Peyer's patch (tissue), 4 donors: ENCODE data around the gene GNAO1. TPM values are rescaled to one million over a fixed set of nuclear protein-coding genes. Genes with fewer than 3 reads are reported as not detected.

Experiments
- DNase-seq, 3 donors: peaks; one replicate each; pipeline ENCODE4 v3.0.0-alpha.2; 2017 to 2019
- H3K27ac ChIP-seq, 4 donors: fragments of 200-600 bp; sonication (generic); one replicate each; pipeline ENCODE4 v1.5.1; 2016 to 2019
- H3K27me3 ChIP-seq, 2 donors: fragments of 200-600 bp; sonication (generic); one replicate each; pipeline ENCODE4 v1.5.1; 2019
- H3K36me3 ChIP-seq, 3 donors: fragments of 200-600 bp; sonication (generic); one replicate each; pipeline ENCODE4 v1.5.1; 2016 to 2019
- H3K4me1 ChIP-seq, 4 donors: fragments of 200-600 bp; sonication (generic); one replicate each; pipeline ENCODE4 v1.5.1; 2016 to 2019
- H3K4me3 ChIP-seq, 4 donors: fragments of 200-600 bp; sonication (generic); 1 replicate in 3 of 4; 2 replicates in 1 of 4; pipeline ENCODE4 v1.5.1; 2016 to 2019; ENCODE audit warnings: mild to moderate bottlenecking in 1 of 4
- H3K9me3 ChIP-seq, 4 donors: fragments of 200-600 bp; sonication (generic); one replicate each; pipeline ENCODE4 v1.5.1; 2016 to 2019; ENCODE audit warnings: mild to moderate bottlenecking in 1 of 4
- CTCF ChIP-seq, 6 experiments: fragments of 450-650 bp in 4 of 6; fragments of 200-600 bp in 2 of 6; sonication (generic) in 1 of 6; IDR thresholded peaks; one replicate each; pipeline ENCODE4 v1.5.1; 2017 to 2019; ENCODE audit warnings: antibody characterized with exemption in 6 of 6, mild to moderate bottlenecking in 3 of 6, moderate library complexity in 1 of 6
- POLR2A ChIP-seq, 2 donors: fragments of 450-650 bp; IDR thresholded peaks; one replicate each; pipeline ENCODE4 v1.5.1; 2017; ENCODE audit warnings: antibody characterized with exemption in 2 of 2, mild to moderate bottlenecking in 2 of 2, moderate library complexity in 2 of 2
- total RNA-seq, 4 donors: library from RNA; depleted of rRNA; stranded (reverse); fragments of >200 nt; gene quantifications; one replicate each; pipeline ENCODE4 v1.1.0, GENCODE V29; 2016

Gene GNAO1
- total RNA-seq, 4 donors from 2014 or later, result 6.3 to 39.6 (median 7.3) TPM

- peak in 1 of 3 donors; percentile 36 for DNase-seq
- no peaks in the 10 kb centered on the region for H3K9me3 ChIP-seq
- H3K36me3 ChIP-seq, result no peaks in the 10 kb centered on the region
- H3K4me1 ChIP-seq, result peaks cover 0 to 21% (median 0%) of the 10 kb centered on the region in 4 donors
- no peak for TF ChIP-seq CTCF (IDR thresholded peaks at IDR 0.05)
- TF ChIP-seq POLR2A (IDR thresholded peaks at IDR 0.05), result no peak
- no peak overlapping the region for H3K4me3 ChIP-seq
- H3K27ac ChIP-seq, result peak overlapping the region in 1 of 4 donors; percentile 41
- H3K27me3 ChIP-seq, result no peaks in the 10 kb centered on the region
Measured at GRCh38 chr16:56295739-56296527, 104.6 kb downstream of the GNAO1 start.

- DNase-seq, result no peak
- Histone ChIP-seq H3K36me3 (no peaks in the 10 kb centered on the region), H3K4me1 (peaks cover 0 to 21% (median 0%) of the 10 kb centered on the region in 4 donors)
Measured at GRCh38 chr16:56297684-56298083, 106.4 kb downstream of the GNAO1 start.

GRCh38 chr16:56298116-56298515, 106.8 kb downstream of the GNAO1 start:
- Histone ChIP-seq H3K27ac (no peak overlapping the region), H3K27me3 (no peaks in the 10 kb centered on the region), H3K9me3 (no peaks in the 10 kb centered on the region), H3K36me3 (no peaks in the 10 kb centered on the region), H3K4me1 (peaks cover 0 to 21% (median 0%) of the 10 kb centered on the region in 4 donors), H3K4me3 (no peak overlapping the region)
- no peak for DNase-seq
- TF ChIP-seq POLR2A (IDR thresholded peaks at IDR 0.05) (no peak), CTCF (IDR thresholded peaks at IDR 0.05) (no peak)

More at GRCh38 chr16:56297684-56298083, 106.4 kb downstream of the GNAO1 start:
- H3K27me3 ChIP-seq, result no peaks in the 10 kb centered on the region
- H3K27ac ChIP-seq, result no peak overlapping the region
- TF ChIP-seq POLR2A (IDR thresholded peaks at IDR 0.05) (no peak), CTCF (IDR thresholded peaks at IDR 0.05) (no peak)
- H3K4me3 ChIP-seq, result no peak overlapping the region
- H3K9me3 ChIP-seq, result no peaks in the 10 kb centered on the region

- Histone ChIP-seq H3K27me3 (no peaks in the 10 kb centered on the region), H3K4me3 (no peak overlapping the region), H3K27ac (no peak overlapping the region), H3K36me3 (no peaks in the 10 kb centered on the region), H3K9me3 (no peaks in the 10 kb centered on the region), H3K4me1 (peaks cover 0 to 18% (median 0%) of the 10 kb centered on the region in 4 donors)
- peak in 1 of 3 donors; percentile 39 for DNase-seq
- TF ChIP-seq POLR2A (IDR thresholded peaks at IDR 0.05), result no peak
- no peak for TF ChIP-seq CTCF (IDR thresholded peaks at IDR 0.05)
Measured at GRCh38 chr16:56298948-56299596, 107.8 kb downstream of the GNAO1 start.

GRCh38 chr16:56300242-56300623, 108.9 kb downstream of the GNAO1 start:
- H3K36me3 ChIP-seq, result no peaks in the 10 kb centered on the region
- no peaks in the 10 kb centered on the region for H3K27me3 ChIP-seq
- no peak overlapping the region for H3K27ac ChIP-seq
- no peak overlapping the region for H3K4me3 ChIP-seq
- H3K4me1 ChIP-seq, result peaks cover 0 to 16% (median 0%) of the 10 kb centered on the region in 4 donors
- TF ChIP-seq CTCF (IDR thresholded peaks at IDR 0.05) (no peak), POLR2A (IDR thresholded peaks at IDR 0.05) (no peak)
- no peak for DNase-seq
- no peaks in the 10 kb centered on the region for H3K9me3 ChIP-seq
